NCI-H748 (cell line): ENCODE data around the gene DSG4.
"Not testable (repeated sequence)": the region's sequence is repeated elsewhere in the genome, so short reads cannot be mapped to it uniquely, and the experiment has no call there.

Experiments used
- DNase-seq: peaks from one replicate; lab custom pipeline; 2025; ENCODE audit not compliant: unreplicated experiment; lab: John Stamatoyannopoulos, UW

DSG4 gene, protein sequence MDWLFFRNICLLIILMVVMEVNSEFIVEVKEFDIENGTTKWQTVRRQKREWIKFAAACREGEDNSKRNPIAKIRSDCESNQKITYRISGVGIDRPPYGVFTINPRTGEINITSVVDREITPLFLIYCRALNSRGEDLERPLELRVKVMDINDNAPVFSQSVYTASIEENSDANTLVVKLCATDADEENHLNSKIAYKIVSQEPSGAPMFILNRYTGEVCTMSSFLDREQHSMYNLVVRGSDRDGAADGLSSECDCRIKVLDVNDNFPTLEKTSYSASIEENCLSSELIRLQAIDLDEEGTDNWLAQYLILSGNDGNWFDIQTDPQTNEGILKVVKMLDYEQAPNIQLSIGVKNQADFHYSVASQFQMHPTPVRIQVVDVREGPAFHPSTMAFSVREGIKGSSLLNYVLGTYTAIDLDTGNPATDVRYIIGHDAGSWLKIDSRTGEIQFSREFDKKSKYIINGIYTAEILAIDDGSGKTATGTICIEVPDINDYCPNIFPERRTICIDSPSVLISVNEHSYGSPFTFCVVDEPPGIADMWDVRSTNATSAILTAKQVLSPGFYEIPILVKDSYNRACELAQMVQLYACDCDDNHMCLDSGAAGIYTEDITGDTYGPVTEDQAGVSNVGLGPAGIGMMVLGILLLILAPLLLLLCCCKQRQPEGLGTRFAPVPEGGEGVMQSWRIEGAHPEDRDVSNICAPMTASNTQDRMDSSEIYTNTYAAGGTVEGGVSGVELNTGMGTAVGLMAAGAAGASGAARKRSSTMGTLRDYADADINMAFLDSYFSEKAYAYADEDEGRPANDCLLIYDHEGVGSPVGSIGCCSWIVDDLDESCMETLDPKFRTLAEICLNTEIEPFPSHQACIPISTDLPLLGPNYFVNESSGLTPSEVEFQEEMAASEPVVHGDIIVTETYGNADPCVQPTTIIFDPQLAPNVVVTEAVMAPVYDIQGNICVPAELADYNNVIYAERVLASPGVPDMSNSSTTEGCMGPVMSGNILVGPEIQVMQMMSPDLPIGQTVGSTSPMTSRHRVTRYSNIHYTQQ

DNA sequence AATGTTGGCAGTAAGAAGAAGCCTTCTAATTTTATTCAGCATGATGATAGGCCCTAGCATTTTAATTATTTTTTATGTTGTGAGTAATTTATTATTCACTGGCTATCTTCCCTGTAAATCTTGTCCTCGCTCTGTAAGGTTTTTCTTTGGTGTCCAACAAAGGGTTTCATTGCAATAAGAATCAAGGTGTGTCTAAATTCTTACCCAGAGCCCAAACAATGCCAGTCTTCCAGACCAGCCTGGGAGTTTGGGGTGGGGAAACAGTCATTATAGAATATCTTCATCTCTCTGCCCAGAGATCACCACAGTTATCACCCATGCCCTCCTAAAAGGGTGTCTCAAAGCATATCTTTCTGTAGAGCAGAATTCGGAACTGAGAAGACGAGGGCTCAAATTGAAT is at the start of gene DSG4:
DSG4 (plus strand) TSS at position 301 of the 400 bp plus-strand sequence. CDS start 135 bp downstream, outside the sequence.
- no peak for DNase-seq

DNA sequence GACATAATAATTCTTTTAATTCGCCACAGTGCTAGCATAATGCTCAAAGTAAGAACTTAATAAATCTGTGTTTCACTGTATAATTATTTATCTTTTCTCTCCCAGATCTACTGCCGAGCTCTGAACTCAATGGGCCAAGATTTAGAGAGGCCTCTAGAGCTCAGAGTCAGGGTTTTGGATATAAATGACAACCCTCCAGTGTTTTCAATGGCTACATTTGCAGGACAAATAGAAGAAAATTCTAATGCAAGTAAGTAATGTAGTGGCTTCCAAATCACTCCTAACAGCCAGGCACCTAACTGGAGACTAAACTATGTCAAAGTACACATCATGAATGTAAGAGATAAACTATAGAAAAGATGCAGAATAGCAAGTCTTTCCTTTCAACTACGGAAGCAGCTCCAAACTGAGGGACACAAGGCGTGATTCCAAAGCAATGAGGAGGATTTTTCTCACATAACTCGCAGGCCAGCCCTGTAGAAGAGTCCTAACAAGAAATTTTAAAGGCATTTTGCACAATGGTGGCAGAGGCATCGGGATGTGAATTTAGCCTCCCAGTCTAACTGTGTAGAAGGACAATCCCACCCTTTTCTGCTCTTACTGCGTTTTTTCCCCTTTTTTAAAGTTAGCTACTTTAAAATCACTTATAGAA is 46.7 kb upstream of the DSG4 start:
- DNase-seq: no peak

DNA sequence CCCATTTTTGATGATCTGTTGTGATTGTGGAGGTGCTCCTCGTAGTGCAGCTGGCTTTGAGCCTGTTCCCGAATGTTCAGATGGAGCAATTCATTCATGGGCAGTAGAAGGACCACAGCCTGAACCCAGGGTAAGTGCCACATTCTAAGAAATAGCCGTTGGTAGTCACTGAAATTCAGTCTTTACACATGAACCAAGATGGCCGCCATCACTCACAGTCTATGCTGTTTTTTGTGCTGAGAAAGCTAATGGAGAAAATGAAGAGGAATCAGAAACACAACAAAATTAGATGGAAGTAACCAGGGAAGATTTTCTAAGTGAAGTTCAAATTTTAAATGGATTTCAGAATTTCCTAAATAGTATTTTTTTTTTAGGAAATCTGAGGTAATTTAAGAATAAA is 33.1 kb upstream of the DSG4 start:
- DNase-seq: no peak

DNA sequence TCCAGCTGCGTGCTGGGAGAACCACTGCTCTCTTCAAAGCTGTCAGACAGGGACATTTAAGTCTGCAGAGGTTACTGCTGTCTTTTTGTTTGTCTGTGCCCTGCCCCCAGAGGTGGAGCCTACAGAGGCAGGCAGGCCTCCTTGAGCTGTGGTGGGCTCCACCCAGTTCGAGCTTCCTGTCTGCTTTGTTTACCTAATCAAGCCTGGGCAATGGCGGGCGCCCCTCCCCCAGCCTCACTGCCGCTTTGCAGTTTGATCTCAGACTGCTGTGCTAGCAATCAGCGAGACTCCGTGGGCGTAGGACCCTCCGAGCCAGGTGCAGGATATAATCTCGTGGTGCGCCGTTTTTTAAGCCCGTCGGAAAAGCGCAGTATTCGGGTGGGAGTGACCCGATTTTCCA is 23.2 kb upstream of the DSG4 start:
- not testable (repeated sequence) for DNase-seq

DNA sequence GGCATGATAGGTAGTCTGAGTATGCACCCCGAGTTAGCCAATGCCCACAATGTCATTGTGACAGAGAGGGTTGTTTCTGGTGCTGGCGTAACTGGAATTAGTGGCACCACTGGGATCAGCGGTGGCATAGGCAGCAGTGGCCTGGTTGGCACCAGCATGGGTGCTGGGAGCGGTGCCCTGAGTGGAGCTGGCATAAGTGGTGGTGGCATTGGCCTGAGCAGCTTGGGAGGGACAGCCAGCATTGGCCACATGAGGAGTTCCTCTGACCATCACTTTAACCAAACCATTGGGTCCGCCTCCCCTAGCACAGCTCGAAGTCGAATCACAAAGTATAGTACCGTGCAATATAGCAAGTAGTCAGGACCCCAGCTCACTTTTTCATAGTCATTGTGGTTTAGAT is 21.6 kb upstream of the DSG4 start:
- no peak for DNase-seq

DNA sequence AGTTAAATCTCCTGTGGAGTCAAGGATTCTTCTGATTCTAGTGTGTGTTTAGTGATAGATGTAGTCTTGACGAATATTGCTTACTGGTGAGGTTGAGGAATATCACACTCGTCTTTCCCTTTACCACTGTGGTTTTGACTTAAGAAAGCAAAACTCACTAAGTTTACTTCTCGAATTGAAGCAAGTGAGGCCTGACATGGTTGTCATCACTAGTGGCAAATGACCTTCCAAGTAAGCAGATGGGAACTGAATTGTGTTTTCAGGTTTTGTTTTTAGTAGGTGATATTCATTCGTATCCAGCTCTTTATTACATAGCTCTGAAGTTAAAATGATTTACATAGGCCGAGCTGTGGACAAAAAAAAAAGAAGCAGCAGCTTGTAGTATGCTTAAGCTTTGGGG is 20.6 kb upstream of the DSG4 start:
- no peak for DNase-seq

DNA sequence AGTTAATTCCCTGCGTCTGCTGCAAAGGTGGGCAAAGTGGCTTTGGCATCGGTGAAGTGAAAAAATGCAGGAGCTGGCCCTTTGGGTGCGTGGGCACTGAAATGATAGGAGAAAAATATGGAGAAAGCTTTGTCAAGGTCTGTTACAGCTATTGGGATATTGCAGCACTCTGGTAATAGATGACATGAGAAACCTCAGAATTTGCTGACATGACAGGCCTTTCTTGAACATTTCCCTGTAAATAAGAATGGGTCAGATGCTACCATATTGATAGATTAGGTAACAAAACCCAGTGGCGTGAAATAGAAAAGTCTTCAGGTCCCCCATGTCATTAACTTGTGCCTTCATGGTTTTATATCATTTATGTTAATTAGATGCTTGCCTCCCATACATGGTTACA is 12.4 kb upstream of the DSG4 start:
- no peak for DNase-seq

DNA sequence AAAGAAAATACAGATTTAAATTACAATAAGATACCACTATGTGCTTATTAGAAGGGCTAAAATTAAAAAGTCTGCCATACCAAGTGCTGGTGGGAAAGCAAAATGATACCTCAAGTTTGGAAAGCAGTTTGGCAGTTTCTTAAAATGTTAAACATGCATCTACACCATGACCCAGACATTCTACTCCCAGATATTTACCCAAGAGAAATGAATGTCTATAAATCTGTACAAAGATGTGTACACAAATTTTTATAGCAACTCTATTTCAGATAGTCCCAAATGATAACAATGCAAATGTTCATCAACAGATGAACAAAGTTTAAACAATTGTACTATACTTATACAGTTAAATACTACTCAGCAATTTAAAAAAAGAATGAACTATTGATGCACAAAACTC is 7.1 kb upstream of the DSG4 start:
- no peak for DNase-seq

DNA sequence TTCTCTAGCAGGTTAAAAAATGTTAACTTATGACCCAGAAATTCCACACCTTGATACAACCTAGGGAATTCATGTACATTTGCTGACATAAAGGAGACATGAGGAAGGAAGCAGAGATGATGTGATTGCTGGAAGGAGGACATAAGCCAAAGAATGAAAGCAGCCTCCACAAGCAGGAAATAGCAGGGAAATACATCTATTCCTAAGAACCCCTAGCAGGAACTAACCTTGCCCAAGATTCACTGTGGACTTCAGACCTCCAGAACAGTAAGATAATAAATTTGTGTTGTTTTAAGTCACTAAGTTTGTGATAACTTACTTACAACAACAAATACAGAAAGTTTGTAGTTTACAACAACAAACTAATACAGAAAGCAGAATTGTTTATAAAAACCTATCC is 4.6 kb upstream of the DSG4 start:
- DNase-seq: no peak

DNA sequence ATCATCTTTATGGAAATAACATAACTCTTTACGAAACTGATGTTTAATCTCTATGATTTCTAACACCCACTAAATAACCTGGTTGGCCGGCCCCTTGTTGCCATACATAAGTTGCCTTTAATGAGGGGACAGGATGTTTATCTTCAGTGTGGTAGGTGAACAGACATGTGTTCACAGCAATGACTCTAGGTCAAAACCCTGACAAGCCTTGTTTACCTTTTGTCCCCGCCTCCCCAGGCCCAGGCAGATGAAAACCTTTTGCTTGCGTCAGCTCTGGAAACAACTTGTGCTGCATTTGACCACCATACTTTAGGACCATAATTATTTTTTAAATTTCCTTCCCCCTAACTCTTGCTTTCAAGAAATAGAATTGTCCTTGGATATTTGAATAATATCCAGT is 2.9 kb upstream of the DSG4 start:
- DNase-seq: no peak

DNA sequence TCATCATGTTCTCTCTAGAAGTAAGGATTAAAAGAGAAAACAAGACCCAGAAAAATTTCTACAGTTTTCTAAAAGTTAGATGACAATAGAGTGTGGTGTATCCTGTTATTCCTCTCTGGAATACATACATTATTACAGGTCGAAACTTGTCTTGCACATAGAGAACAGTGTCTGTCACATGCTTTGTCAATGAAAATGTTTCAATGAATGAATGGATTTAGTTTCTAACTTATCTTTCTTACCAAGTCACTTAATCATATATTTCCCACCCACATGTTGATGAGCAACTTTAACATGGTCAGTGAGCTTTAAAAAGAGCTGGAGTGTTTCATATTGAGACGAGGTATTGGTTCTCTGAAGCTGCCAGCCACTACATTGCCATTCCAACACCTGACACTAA is 4.3 kb downstream of the DSG4 start:
- DNase-seq: no peak

DNA sequence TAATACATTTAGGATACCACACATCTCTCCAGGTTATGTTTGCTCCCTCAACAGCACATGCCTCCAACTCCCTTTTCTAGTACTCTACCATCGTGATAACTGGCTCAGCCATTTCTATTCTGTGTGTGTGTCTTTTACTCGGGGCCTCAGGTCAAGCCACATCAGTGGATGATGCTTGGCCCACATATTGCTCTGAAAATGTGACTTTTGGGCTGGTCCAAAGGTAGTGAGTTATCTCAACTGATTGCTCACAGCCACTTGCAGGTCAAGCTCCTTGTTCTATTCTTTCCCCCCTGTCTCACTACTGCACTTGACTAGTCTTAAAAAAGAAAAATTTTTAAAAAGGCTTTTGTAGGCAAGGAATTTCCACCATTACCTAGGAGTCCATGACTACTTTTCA is 5.5 kb downstream of the DSG4 start:
- DNase-seq: no peak

DNA sequence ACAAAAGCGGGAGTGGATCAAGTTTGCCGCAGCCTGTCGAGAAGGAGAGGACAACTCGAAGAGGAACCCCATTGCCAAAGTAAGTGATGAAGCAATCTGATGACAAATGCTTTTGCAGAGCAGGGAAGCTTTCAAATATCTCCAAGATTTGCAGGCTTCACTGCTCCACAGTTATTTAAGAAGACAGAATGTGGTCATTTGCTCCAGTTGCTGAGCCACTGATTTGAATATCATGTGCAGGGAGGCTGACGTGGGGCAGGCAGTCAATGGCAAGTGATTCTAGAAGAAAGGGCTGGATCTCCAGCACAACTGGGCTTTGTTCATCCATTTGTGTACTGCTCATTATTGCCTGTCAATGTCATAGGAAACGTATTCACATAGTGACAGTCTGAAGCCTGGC is 10.2 kb downstream of the DSG4 start:
- no peak for DNase-seq

DNA sequence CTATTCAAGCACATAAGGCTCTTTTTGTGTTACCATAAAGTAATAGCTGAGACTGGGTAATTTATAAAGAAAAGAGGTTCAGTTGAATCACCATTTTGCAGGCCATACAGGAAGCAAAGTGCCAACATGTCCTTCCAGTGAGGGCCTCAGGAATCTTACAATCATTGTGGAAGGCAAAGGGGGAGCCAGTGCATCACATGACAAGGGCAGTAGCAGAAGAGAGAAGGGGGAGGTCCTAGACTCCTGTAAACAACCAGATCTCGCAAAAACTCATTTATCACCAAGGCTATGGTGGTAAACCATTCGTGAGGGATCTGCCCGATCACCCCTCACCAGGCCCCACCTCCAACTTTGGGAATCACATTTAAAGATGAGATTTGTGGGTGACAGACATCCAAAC is 16.7 kb downstream of the DSG4 start:
- no peak for DNase-seq

DNA sequence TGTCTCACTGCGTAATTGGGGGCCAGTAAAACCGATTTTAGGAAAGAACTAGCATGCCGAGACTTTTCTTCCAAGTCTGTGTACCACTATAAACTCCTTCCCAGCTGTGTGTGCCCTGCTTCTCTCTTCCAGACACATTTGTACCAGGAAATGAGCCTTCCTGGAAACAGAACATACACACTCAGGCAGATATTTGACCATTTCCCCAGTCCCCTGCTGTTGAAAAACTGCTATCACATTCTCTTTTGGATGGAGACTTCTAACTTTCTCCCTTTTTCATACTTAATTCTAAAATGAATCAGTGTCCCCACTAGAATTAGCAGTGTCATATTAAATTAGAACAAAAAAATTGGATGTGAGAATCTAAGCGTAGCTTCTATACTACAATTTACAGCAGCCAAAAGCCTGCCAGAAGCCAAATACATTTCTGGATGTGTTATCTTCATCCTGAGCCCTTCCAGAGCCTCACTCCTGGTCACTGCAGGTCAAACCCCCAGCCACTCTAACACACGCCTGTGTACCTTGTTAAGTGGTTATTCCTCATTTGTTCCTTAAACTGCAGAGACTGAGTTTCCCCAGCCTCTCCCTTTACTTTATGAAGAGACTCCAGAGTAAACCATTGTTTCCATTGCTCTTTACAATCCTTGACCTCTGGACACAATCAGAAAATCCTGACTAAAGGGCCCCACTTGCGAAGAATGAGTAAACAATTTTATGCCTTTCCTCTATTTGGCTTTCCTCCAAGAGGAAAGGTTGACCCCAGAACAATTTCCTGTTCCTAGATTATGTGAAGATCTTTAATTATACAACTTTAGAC is 20.4 kb downstream of the DSG4 start:
- peak; percentile 22 for DNase-seq

DNA sequence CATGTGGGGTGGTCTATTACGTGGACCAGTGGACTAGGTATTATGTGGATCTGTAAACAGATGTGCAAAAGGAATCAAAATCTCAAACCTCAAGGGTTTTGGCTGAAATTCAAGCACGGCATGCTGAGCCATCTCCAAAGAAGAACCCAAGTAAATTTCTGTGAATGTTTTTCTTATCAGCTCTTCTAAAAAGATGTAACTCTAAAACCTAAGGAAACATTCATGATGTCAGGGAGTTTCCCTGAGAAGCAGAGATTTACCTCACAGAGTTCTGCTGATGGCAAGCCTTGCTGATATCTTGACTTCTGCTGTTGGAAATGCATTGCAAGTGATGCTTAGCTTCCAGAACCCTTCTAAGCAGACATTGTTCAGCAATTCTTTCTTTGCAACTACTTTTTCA is 21.6 kb downstream of the DSG4 start:
- DNase-seq: no peak

DNA sequence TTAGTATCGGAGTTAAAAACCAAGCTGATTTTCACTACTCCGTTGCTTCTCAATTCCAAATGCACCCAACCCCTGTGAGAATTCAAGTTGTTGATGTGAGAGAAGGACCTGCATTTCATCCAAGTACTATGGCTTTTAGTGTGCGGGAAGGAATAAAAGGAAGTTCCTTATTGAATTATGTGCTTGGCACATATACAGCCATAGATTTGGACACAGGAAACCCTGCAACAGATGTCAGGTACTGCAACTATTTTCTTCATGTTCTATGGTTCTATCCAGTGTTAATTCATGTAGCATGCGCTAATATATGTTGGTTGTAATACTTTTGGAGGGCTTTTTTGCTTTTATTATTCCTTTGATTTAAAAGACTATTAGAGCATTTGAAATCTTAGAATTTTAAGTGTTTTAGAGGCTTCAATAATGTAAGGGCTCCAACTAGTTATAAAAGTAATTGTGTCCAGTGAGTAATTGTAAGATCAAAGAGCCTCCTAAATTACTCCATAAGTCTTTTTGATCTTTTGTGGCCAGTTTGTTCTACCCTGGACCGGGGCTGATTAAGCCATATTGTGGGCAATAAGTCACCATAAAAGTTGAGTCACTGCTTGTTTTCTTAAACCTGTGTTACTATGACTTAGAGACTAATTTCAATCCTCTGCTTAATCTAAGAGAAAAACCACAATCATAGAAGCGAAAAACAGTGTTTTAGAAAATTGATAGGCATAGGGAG is 22.9 kb downstream of the DSG4 start:
- no peak for DNase-seq

DNA sequence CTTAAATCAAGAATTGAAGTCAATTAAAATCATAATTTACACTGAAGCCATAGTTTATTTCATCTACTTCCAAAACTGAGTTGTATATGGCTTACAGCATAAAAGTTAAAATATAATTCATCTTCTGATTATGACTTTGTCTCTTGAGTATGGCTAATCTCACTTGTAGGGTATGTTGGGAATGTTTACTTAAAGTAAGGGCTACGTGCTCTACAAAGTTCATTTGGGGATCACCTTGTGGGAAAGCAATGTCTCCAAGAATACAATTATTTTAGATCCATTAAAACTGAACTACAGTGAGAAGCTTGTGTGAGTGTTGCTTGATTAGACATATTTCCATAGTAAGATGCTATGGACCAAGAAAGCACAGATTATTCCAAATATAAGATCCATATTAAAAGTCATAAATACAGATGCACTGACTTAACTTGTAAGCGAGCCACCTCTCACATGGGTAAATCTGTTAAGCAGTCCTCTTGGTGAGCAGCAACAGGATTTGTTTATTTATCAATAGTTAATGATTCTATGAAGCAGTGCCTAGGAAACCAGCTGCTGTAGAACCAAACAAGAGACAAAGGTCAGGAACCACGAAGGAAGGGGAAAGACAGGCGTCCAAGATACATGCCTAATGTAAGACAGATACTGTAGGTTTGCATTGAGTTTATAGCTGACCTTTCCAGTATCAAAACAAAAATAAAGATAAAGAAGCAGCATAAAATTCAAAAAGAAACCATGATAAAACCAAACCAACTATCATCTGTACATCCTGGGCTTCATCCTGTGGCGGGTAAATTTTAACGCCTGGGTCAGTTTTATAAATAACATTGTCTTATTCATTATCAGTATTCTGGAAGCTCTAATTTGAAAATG is 24.8 kb downstream of the DSG4 start:
- DNase-seq: no peak

DNA sequence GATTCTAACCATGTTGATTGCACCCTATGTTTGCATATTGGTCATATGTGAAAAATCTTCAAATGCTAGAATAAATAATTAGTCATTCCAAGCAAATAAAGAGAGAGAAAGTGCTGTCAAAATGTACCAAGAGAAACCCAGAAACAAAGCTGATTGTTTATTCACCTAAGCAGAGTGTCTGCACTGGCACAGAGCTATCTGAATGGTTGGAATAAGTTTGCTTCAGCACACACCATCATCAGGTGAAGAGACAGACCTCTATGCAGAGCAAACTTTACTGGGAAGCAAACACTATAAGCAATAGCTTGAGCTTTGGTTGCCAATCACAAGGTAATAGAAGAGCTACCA is 25.4 kb downstream of the DSG4 start:
- DNase-seq: no peak
